Esophagus (tissue), 2 donors: Measurements from ENCODE around the gene PHF23. TPM values are rescaled to one million over a fixed set of nuclear protein-coding genes. Genes with fewer than 3 reads are reported as not detected.

Source experiments
- H3K27ac ChIP-seq, 2 donors: one replicate each; pipeline ENCODE4 v1.5.1; 2013; ENCODE audit warnings: low read depth in 2 of 2, mild to moderate bottlenecking in 2 of 2, inconsistent platforms in 1 of 2, low read length in 1 of 2, moderate library complexity in 1 of 2
- H3K27me3 ChIP-seq, 2 donors: one replicate each; pipeline ENCODE4 v1.6.1; 2013; ENCODE audit warnings: low read length in 2 of 2, control low read depth in 1 of 2, mild to moderate bottlenecking in 1 of 2; ENCODE audit not compliant: insufficient read depth in 2 of 2, control insufficient read depth in 1 of 2
- H3K36me3 ChIP-seq, 2 donors: one replicate each; pipeline ENCODE4 v1.6.1; 2013; ENCODE audit warnings: low read length in 1 of 2; ENCODE audit not compliant: control insufficient read depth in 2 of 2, insufficient read depth in 2 of 2
- H3K4me1 ChIP-seq, 2 donors: one replicate each; pipeline ENCODE4 v1.6.1; 2013; ENCODE audit warnings: low read length in 1 of 2; ENCODE audit not compliant: control insufficient read depth in 2 of 2, insufficient read depth in 2 of 2
- H3K4me3 ChIP-seq, 2 donors: one replicate each; pipeline ENCODE4 v1.5.1; 2013; ENCODE audit warnings: low read length in 2 of 2, mild to moderate bottlenecking in 2 of 2, low read depth in 1 of 2, moderate library complexity in 1 of 2
- H3K9me3 ChIP-seq, 2 donors: one replicate each; pipeline ENCODE4 v1.6.1; 2013; ENCODE audit warnings: mild to moderate bottlenecking in 2 of 2, low read depth in 1 of 2, low read length in 1 of 2, moderate library complexity in 1 of 2; ENCODE audit not compliant: control insufficient read depth in 2 of 2, insufficient read depth in 1 of 2
- WGBS, 2 donors: extraction: QIAGEN DNeasy Blood & Tissue Kit; methylation state at CpG; one replicate each; pipeline ENCODE4 v1.1.7; 2013; 5-methylcytosine and 5-hydroxymethylcytosine counted together
- polyA plus RNA-seq, 2 donors: library from polyadenylated mRNA; stranded (reverse); fragments of 200-250 nt; gene quantifications; one replicate each; pipeline ENCODE4 v1.2.3, GENCODE V29; 2013
- donor health status: healthy with polysubstance abuse.
- donor health status: Bipolar disorder and iron deficiency.

PHF23 gene
- polyA plus RNA-seq, 2 donors = 22.4 to 29.6 TPM

DNA sequence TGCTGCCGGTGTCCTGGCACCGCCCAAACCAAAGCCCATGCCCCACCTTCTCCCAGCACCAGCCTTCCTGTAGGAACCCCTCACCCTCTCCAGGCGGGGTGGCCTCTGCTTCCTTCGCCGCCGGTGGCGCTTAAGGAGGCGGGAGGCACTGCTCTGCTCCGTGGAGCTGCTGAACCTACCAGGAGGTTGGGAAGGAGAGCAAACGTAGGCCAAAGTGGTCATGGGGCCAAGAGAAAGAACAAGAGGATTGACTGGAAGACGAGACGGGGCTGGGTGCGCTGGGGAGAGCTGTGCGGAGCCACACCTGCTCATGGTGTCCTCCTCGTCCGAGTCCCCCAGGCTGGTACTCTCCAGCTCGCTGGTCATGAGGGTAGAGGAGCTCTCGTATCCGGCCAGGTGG, 9.8 kb downstream of the PHF23 start:
- peak overlapping the region; percentile 75 to 90 for H3K27ac ChIP-seq
- no peak overlapping the region for H3K4me3 ChIP-seq
- peaks cover 9 to 40% of the 10 kb centered on the region in 2 donors for H3K36me3 ChIP-seq
- WGBS, 2 donors = 94 to 96% methylated on average over 19 of the region's 19 CpGs
- peaks cover 8 to 10% of the 10 kb centered on the region in 2 donors for H3K4me1 ChIP-seq
- no peaks in the 10 kb centered on the region for H3K9me3 ChIP-seq
- H3K27me3 ChIP-seq = no peaks in the 10 kb centered on the region

GRCh38 chr17:7228920-7229319, 10.3 kb downstream of the PHF23 start:
- Histone ChIP-seq H3K27me3 (no peaks in the 10 kb centered on the region), H3K4me1 (peaks cover 8 to 10% of the 10 kb centered on the region in 2 donors), H3K4me3 (no peak overlapping the region), H3K9me3 (no peaks in the 10 kb centered on the region), H3K36me3 (peaks cover 13 to 44% of the 10 kb centered on the region in 2 donors), H3K27ac (peak overlapping the region; percentile 75 to 90)
- 80 to 87% methylated on average over 14 of the region's 14 CpGs for WGBS, 2 donors

GRCh38 chr17:7226721-7227710, 12.2 kb downstream of the PHF23 start:
- Histone ChIP-seq H3K4me3 (no peak overlapping the region), H3K9me3 (no peaks in the 10 kb centered on the region), H3K27ac (peak overlapping the region in 1 of 2 donors; percentile 90), H3K4me1 (peaks cover 8 to 10% of the 10 kb centered on the region in 2 donors), H3K36me3 (peaks cover 25 to 62% of the 10 kb centered on the region in 2 donors), H3K27me3 (no peaks in the 10 kb centered on the region)
- WGBS, 2 donors = 92 to 94% methylated on average over 31 of the region's 31 CpGs

DNA sequence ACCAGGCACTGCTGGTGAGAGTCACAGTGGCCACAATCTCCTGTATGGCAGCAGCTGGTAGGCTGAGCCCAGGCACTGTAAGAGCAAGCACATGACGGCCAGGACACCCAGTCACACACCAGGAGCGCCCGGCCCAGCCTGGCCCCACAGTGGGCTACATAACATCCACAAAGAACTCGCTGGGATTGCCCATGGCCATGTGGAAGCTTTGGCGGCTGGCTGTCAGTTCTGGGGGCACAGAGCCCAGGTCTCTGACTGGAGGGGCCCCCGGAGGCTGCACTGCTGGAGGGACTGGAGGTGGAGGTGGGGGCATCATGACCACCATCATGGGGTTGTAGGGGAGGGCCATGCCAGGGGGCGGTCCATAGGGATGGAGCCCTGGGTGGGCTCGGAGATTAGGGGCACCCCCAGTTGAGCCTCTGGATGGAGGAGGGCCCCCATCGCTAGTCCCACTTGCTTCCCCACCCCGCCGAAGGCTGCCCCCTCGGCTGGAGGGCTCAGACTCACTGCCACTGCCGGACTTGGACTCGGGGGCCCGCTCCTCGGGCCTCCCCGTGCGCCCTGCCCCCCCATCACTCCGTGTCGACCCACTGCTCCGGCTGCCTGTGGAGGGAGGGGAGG, 13.4 kb downstream of the PHF23 start:
- Histone ChIP-seq H3K4me3 (no peak overlapping the region), H3K9me3 (no peaks in the 10 kb centered on the region), H3K4me1 (peaks cover 16 to 18% of the 10 kb centered on the region in 2 donors), H3K36me3 (peaks cover 25 to 70% of the 10 kb centered on the region in 2 donors), H3K27ac (peak overlapping the region; percentile 12 to 27), H3K27me3 (no peaks in the 10 kb centered on the region)
- 71 to 80% methylated on average over 21 of the region's 21 CpGs for WGBS, 2 donors

DNA sequence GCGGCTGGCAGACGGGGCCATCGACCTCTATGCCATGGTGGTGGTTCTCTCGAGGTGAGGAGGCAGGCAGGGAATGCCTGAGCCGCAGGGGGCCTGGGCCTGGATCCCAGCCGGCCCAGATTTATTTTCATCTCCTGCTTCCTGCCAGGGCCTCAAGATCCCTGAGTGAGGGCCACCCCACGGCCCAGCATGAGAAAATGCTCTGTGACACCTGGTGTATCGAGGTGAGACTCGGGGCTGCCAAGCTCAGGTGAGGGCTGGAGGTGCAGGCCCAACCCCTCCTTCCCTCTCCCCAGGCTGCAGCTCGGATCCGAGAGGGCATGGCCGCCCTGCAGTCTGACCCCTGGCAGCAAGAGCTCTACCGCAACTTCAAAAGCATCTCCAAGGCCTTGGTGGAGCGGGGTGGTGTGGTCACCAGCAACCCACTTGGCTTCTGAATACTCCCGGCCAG, 14.6 kb downstream of the PHF23 start:
- Histone ChIP-seq H3K4me1 (peaks cover 15 to 16% of the 10 kb centered on the region in 2 donors), H3K4me3 (no peak overlapping the region), H3K36me3 (peaks cover 23 to 64% of the 10 kb centered on the region in 2 donors), H3K27me3 (no peaks in the 10 kb centered on the region), H3K9me3 (no peaks in the 10 kb centered on the region), H3K27ac (peak overlapping the region; percentile 29 to 72)
- WGBS, 2 donors = 64 to 69% methylated on average over 15 of the region's 15 CpGs

GRCh38 chr17:7224110-7224509, 15.1 kb downstream of the PHF23 start:
- 77 to 85% methylated on average over 9 to 10 of the region's 10 CpGs for WGBS, 2 donors
- Histone ChIP-seq H3K4me3 (no peak overlapping the region), H3K27me3 (no peaks in the 10 kb centered on the region), H3K27ac (peak overlapping the region in 1 of 2 donors; percentile 40), H3K4me1 (peaks cover 13 to 15% of the 10 kb centered on the region in 2 donors), H3K36me3 (peaks cover 23 to 58% of the 10 kb centered on the region in 2 donors), H3K9me3 (no peaks in the 10 kb centered on the region)

DNA sequence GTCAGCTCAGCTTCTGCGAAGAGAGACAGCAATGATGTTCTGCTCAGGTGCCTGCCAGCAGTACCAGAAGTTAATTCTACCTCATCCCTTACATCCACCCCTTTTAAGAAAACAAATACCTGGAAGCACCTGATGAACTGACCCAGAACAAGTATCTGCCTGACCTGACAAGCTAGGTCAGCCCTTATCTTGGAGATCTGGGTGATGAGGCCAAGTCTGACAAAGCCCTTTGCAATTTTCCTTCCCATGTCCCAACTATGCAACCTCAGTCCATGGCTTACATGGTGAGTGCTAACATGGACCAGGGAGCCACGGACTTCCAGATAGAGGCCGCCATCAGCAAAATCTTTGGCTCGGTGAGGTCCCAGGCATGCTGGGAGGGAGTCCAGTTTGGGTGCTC, 15.9 kb downstream of the PHF23 start:
- peaks cover 23 to 54% of the 10 kb centered on the region in 2 donors for H3K36me3 ChIP-seq
- 76 to 82% methylated on average over 4 of the region's 4 CpGs for WGBS, 2 donors

GRCh38 chr17:7222972-7223292, 16.3 kb downstream of the PHF23 start:
- Histone ChIP-seq H3K27ac (peak overlapping the region in 1 of 2 donors; percentile 26), H3K4me3 (no peak overlapping the region), H3K4me1 (peaks cover 13 to 14% of the 10 kb centered on the region in 2 donors), H3K9me3 (no peaks in the 10 kb centered on the region), H3K36me3 (peaks cover 23 to 54% of the 10 kb centered on the region in 2 donors), H3K27me3 (no peaks in the 10 kb centered on the region)
- WGBS, 2 donors = 73 to 74% methylated on average over 7 of the region's 7 CpGs

More for the DNA sequence above, 15.9 kb downstream of the PHF23 start:
- H3K9me3 ChIP-seq = no peaks in the 10 kb centered on the region
- no peak overlapping the region for H3K4me3 ChIP-seq
- peak overlapping the region in 1 of 2 donors; percentile 26 for H3K27ac ChIP-seq
- peaks cover 10 to 15% of the 10 kb centered on the region in 2 donors for H3K4me1 ChIP-seq
- no peaks in the 10 kb centered on the region for H3K27me3 ChIP-seq

DNA sequence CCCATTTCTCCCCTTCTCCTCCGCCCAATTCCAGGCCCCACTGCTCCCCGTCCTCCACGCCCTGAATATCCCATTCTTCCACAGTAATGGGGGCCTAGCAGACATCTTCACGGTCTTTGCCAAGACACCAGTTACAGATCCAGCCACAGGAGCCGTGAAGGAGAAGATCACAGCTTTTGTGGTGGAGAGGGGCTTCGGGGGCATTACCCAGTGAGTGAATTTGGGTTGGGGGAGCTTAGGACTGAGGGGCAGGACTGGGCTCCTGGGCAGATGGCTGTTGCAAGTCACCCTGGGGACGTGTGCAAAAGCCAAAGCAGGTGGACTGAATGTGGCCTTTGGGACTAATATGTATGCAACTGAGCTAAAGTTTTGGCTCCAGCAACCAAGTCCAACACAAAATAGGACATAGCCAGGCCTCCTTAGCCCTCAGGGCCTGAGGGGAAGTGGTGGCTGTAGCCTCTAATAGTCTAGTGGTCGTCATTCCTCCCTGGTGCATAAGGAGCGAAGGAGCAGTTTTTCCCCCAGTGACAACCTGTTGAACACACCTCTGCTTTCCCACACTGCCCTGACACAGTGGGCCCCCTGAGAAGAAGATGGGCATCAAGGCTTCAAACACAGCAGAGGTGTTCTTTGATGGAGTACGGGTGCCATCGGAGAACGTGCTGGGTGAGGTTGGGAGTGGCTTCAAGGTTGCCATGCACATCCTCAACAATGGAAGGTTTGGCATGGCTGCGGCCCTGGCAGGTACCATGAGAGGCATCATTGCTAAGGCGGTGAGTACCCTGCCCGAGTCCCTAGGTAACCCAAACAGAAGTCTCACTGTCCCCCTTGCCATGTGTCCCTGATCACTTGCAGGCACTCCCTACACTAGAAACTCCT, 16.9 kb downstream of the PHF23 start:
- Histone ChIP-seq H3K4me1 (peaks cover 8 to 13% of the 10 kb centered on the region in 2 donors), H3K36me3 (peaks cover 23 to 52% of the 10 kb centered on the region in 2 donors)

More for the DNA sequence above, 16.9 kb downstream of the PHF23 start:
- no peak overlapping the region for H3K4me3 ChIP-seq
- no peaks in the 10 kb centered on the region for H3K27me3 ChIP-seq
- 70 to 74% methylated on average over 15 of the region's 15 CpGs for whole genome bisulfite sequencing, 2 donors
- no peaks in the 10 kb centered on the region for H3K9me3 ChIP-seq
- H3K27ac ChIP-seq = peak overlapping the region in 1 of 2 donors; percentile 26
